Measurements from ENCODE around the gene CTAGE15.
"Not testable (repeated sequence)": the region's sequence is repeated elsewhere in the genome, so short reads cannot be mapped to it uniquely, and the experiment has no call there.

- TF ChIP-seq CTCF (conservative IDR thresholded peaks at IDR 0.05; ENCODE audit: low read length); EZH2phosphoT487 (IDR thresholded peaks at IDR 0.05; ENCODE audit: borderline replicate concordance, low read depth, low read length): not testable (repeated sequence)
These were observed 49.6 kb downstream of the CTAGE15 start for GRCh38 chr7:143621175-143621574.
